Measurements from ENCODE around the gene GAK.

GAK gene

DNA sequence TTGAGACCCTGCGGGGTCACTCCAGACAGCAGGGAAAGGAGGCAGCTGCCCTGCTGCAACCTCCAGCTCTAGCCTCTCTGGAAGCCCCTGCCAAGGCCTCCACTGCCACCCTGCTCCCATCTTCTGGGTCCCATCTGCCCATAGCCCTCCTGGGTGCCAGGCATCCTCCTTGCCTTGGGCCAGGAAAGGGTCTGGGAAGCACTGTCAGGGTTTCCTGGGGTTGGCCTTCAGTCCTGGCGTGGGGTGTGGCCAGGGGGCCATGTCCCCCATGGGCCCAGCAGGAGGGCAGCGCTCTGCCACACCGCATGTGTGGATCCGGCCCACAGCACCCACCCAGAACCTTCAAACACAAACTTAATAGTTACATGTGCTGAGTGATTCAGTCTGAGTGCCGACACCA is 102.8 kb downstream of the GAK start:
- no peak overlapping the region for H3K4me3 Mint-ChIP-seq
- H3K9me3 Mint-ChIP-seq: peaks cover 3% of the 10 kb centered on the region
- H3K4me1 Mint-ChIP-seq: peaks cover 17% of the 10 kb centered on the region
- no peak for ATAC-seq
- H3K36me3 Mint-ChIP-seq: no peaks in the 10 kb centered on the region
- peaks cover 52% of the 10 kb centered on the region for H3K27me3 Mint-ChIP-seq
- no peak overlapping the region for H3K27ac Mint-ChIP-seq

- Mint-ChIP-seq H3K4me1 (peaks cover 17% of the 10 kb centered on the region), H3K9me3 (peaks cover 3% of the 10 kb centered on the region), H3K36me3 (no peaks in the 10 kb centered on the region), H3K4me3 (no peak overlapping the region), H3K27me3 (peaks cover 57% of the 10 kb centered on the region), H3K27ac (no peak overlapping the region)
- no peak for ATAC-seq
Measured at GRCh38 chr4:828641-829271, 103.4 kb downstream of the GAK start.

DNA sequence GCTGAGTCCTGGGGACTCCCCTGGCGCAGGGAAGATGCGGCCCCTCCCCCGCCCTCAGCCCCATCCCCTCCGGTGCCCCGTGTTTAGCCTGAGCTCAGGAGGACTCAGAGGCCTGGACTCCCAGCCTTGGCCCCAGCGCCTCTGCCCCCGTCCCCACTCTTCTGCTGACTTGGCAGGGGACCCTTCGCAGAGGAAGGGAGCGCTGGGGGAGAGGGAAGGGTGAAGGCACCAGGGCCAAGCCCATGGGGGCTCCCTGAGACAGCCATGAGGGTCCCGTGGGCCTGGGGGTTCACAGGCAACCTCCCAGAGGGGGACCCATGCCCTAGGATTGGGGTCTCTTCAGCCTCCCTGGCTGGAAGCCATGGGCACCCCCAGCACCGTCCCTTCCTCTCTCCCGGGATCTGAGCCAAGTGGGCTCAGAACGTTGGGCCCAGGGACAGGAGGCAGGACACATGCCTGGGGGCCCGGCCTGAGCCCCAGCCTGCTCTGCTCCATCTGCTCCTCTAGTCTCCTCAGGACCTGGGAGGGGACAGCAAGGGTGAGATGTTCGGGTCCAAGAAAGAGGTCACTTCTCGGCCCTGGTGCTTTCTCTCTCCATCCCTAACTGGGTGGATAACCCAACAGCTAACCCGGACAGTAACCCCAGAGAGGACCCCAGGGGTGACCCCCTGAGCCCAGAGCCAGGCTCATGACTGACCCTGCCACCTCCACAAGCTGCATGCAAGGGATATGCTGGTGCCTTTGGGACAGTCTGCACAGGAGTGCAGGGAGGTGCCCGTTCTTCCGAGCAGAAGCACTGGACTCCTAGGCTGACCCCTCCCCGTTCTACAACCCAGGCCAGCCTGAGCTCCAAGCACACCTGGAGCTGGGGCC is 104.7 kb downstream of the GAK start:
- Mint-ChIP-seq H3K4me1 (peaks cover 8% of the 10 kb centered on the region), H3K27ac (no peak overlapping the region), H3K36me3 (no peaks in the 10 kb centered on the region), H3K27me3 (peaks cover 62% of the 10 kb centered on the region), H3K4me3 (peak overlapping the region; percentile 16), H3K9me3 (peaks cover 3% of the 10 kb centered on the region)
- ATAC-seq: no peak

DNA sequence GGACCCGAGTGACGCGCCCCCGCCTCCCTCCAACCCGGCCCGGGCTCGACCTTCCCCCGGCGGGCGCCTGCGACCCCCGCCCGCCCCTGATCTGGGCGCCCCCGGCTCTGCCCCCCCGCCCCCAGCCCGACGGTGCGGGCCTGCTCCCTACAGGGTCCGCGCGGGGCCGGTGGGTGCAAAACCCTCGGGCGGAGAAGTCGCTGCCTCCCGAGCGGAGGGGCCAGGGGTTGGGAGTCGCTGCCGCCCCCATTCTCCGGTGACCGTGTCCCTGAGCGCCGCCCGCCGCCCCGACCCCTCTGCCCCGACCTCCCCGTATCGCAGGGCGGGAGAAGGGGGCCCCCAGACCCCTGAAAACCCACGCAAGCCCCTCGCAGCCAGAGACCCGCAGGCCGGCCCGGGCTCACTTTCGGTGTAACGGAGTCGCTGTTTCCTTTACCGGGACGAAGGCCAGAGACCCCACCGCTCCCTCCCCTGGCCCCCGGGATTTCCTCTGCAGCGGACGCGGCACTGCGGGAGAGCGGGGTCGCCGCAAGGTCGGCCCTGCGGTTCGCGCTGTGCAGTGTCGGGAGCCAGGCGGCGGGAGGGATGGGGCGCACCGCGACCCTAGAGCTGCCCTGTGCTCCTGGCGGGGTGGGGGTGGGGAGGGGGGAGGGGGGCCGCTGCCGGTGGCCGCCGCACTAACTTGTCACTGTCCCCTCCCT is 105.5 kb downstream of the GAK start:
- H3K27me3 Mint-ChIP-seq: peaks cover 70% of the 10 kb centered on the region
- no peaks in the 10 kb centered on the region for H3K36me3 Mint-ChIP-seq
- H3K4me3 Mint-ChIP-seq: no peak overlapping the region
- peak; percentile 42 for ATAC-seq
- H3K9me3 Mint-ChIP-seq: peaks cover 3% of the 10 kb centered on the region
- no peak overlapping the region for H3K27ac Mint-ChIP-seq
- H3K4me1 Mint-ChIP-seq: peaks cover 8% of the 10 kb centered on the region

DNA sequence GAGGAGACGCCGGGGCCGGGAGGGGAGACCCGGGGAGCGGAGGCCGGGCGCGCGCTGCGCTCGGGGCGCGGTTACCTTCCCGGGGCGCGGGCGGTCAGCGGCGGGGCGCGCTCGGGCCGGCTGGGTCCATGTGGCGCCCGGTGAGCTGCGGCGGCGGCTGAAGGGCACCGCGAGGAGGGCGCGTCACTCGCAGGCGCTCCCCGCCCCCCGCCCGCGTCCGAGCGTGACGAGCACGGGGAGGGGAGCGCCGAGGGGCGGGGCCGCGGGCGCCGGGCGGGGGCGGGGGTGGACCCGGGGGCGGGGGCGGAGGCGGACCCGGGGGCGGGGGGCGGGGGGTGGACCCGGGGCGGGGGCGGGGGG is 106.2 kb downstream of the GAK start, which contains the start of gene CPLX1:
TSS of gene CPLX1 (minus strand) at position 159 of the 360 bp plus-strand sequence. CDS start 1,607 bp downstream, outside the sequence.
- Mint-ChIP-seq H3K36me3 (no peaks in the 10 kb centered on the region), H3K4me1 (peaks cover 8% of the 10 kb centered on the region), H3K9me3 (no peaks in the 10 kb centered on the region), H3K4me3 (peak within 1 kb of the TSS; percentile 64), H3K27ac (no peak within 1 kb of the TSS), H3K27me3 (peaks cover 77% of the 10 kb centered on the region)
- ATAC-seq: no peak

DNA sequence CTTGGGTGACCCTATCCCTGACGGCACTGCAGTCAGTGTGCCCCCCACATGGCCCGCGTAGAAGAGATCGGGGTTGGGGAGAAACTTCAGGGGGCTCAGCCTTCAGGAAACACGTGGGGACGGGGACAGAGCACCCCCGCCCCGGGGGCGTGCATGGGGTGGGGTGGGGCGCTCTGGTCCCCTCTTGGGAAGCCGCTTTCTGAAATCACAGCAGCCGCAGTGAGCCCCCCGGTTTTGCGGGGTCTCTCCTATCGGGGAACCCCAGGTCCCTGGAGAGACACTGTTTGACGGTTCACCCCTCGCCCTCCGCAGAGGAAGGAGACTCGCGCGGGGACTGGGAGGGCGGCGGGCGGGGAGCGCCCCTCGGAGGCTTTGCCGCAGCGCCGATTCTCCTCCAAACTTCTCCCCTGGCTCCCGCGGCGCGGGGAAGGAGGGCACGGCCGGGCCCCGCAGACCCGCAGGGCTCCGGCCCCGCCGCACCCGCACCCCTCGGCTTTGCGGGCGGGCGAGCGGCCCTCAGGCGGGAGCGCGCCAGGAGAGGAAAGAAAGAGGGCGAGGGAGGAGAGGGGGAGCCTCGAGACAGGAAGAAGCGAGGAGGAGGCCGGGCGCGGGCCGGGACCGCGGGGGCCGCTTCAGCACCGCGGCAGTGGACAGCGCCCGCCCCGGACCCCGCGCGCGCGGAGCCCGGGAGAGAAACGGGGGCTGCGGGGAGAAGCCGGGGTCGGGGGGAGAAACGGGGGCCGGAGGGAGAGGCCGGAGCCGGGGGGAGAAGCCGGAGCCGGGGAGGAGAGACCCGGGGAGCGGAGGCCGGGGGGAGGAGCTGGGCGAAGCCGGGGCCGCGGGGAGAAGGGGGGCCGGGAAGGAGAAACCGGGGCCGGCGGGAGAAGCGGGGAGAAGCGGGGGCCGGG is 106.8 kb downstream of the GAK start:
- Mint-ChIP-seq H3K4me1 (peaks cover 8% of the 10 kb centered on the region), H3K9me3 (no peaks in the 10 kb centered on the region), H3K27ac (no peak overlapping the region), H3K27me3 (peaks cover 78% of the 10 kb centered on the region), H3K4me3 (peak overlapping the region; percentile 64), H3K36me3 (no peaks in the 10 kb centered on the region)
- no peak for ATAC-seq

- Mint-ChIP-seq H3K4me1 (peaks cover 8% of the 10 kb centered on the region), H3K27me3 (peaks cover 79% of the 10 kb centered on the region), H3K4me3 (peak overlapping the region; percentile 64), H3K9me3 (peaks cover 3% of the 10 kb centered on the region), H3K36me3 (no peaks in the 10 kb centered on the region), H3K27ac (no peak overlapping the region)
- ATAC-seq: no peak
Measured at GRCh38 chr4:824461-825062, 107.6 kb downstream of the GAK start.

GRCh38 chr4:823761-824460 is 108.2 kb downstream of the GAK start:
- no peak overlapping the region for H3K27ac Mint-ChIP-seq
- peaks cover 76% of the 10 kb centered on the region for H3K27me3 Mint-ChIP-seq
- no peaks in the 10 kb centered on the region for H3K36me3 Mint-ChIP-seq
- H3K4me1 Mint-ChIP-seq: peaks cover 8% of the 10 kb centered on the region
- no peak for ATAC-seq
- H3K4me3 Mint-ChIP-seq: no peak overlapping the region
- peaks cover 3% of the 10 kb centered on the region for H3K9me3 Mint-ChIP-seq

GRCh38 chr4:823176-823760 is 108.8 kb downstream of the GAK start:
- Mint-ChIP-seq H3K4me3 (no peak overlapping the region), H3K27me3 (peaks cover 70% of the 10 kb centered on the region)

DNA sequence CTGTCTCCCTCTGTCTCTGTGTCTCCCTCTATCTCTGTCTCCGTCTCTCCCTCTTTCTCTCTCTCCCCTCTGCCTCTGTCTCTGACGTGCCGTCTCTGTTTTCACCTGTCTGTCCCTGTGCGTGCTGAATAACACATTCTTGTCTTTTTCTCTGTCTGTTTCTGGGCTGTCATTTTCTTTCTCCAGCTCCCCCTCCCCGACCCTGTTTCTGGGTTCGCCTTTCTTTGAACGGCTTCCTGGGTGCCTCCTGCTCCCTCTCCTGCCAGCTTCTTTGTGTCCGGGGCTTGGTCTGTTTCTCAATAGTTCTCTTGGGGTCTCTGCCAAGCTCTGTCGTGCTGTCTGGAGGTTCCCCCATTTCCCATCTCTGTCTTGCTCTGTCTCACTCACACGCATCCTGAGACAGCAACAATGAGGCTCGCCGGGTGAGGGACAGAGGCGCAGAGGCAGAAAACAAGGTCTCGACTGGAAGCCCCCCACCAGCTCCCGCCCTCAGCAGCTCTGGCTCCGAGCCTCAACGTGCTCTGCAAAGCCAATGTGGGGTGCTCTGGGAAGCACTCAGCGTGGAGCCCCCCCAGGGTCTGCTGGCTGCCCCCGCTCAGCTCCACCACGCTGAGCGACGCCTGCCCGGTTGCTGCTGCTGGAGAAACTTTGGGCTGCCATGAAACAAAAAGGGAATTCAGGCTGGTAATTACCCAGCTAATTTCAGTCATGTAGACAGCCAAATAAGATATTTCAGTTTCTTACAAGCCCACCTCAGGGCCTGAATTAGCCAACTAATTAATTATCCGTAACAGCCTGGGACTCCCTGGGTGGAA is 109.5 kb downstream of the GAK start:
- Mint-ChIP-seq H3K36me3 (no peaks in the 10 kb centered on the region), H3K27me3 (peaks cover 63% of the 10 kb centered on the region), H3K4me3 (no peak overlapping the region), H3K27ac (no peak overlapping the region), H3K9me3 (peaks cover 3% of the 10 kb centered on the region), H3K4me1 (peaks cover 8% of the 10 kb centered on the region)
- ATAC-seq: no peak

More at GRCh38 chr4:823176-823760, 108.8 kb downstream of the GAK start:
- H3K4me1 Mint-ChIP-seq: peaks cover 8% of the 10 kb centered on the region
- H3K9me3 Mint-ChIP-seq: peaks cover 3% of the 10 kb centered on the region
- no peaks in the 10 kb centered on the region for H3K36me3 Mint-ChIP-seq
- no peak for ATAC-seq
- no peak overlapping the region for H3K27ac Mint-ChIP-seq

GRCh38 chr4:821631-822030 is 110.5 kb downstream of the GAK start:
- no peaks in the 10 kb centered on the region for H3K36me3 Mint-ChIP-seq
- H3K9me3 Mint-ChIP-seq: peaks cover 3% of the 10 kb centered on the region
- peaks cover 8% of the 10 kb centered on the region for H3K4me1 Mint-ChIP-seq
- no peak for ATAC-seq
- peaks cover 66% of the 10 kb centered on the region for H3K27me3 Mint-ChIP-seq
- H3K27ac Mint-ChIP-seq: no peak overlapping the region
- no peak overlapping the region for H3K4me3 Mint-ChIP-seq

DNA sequence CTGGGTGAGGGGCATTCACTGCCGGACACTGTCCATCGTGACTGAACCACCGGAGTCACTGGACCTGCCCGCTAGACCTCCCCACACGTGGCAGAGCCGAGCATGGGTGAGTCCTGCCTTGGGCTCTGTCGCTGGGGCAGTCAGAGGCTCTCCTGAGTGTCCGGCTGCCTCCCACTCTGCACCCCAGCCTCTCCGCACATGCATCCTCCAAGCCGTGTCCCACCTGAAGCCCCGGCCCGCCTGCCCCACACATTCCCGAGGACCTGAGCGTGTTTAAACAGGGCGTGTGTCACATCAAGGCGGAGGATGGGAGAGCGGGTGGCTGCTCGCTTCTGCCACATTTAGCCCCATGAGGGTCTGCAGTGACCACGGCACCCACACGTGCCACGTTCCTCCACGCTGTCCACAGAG is 110.9 kb downstream of the GAK start:
- ATAC-seq: no peak
- Mint-ChIP-seq H3K27me3 (peaks cover 70% of the 10 kb centered on the region), H3K4me3 (no peak overlapping the region), H3K27ac (no peak overlapping the region), H3K4me1 (peaks cover 8% of the 10 kb centered on the region), H3K9me3 (peaks cover 3% of the 10 kb centered on the region), H3K36me3 (no peaks in the 10 kb centered on the region)
